ENCODE results near the gene SEC23A. TPM values are rescaled to one million over a fixed set of nuclear protein-coding genes. Genes with fewer than 3 reads are reported as not detected.

Gene SEC23A
- total and polyA plus RNA-seq, 2 of the 13 experiments (the other 11 are each of a cell fraction or from before 2014, with no cell fraction given), result 403 to 887 TPM

DNA sequence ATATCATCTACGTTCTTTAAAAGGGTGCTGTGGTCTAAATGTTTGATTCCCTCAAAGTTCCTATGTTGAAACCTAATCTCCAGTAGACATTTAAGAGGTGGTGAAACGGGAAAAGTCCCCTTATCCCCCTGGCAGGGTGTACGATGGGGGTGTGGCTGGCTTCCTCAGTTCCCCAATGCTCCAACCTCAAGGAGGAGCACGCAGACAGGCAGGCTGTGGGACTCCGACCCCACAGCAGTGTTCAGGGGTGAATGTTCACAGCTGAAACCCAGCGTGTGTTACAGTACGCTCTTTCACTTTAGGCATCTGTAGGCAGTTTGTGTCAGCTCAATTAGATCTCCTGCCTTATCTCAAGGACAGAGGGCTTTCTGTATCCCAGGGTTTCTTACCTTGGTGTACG lies 73.2 kb downstream of the SEC23A start (continued):
- TF ChIP-seq, protein P1, sequence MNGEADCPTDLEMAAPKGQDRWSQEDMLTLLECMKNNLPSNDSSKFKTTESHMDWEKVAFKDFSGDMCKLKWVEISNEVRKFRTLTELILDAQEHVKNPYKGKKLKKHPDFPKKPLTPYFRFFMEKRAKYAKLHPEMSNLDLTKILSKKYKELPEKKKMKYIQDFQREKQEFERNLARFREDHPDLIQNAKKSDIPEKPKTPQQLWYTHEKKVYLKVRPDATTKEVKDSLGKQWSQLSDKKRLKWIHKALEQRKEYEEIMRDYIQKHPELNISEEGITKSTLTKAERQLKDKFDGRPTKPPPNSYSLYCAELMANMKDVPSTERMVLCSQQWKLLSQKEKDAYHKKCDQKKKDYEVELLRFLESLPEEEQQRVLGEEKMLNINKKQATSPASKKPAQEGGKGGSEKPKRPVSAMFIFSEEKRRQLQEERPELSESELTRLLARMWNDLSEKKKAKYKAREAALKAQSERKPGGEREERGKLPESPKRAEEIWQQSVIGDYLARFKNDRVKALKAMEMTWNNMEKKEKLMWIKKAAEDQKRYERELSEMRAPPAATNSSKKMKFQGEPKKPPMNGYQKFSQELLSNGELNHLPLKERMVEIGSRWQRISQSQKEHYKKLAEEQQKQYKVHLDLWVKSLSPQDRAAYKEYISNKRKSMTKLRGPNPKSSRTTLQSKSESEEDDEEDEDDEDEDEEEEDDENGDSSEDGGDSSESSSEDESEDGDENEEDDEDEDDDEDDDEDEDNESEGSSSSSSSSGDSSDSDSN (CRISPR knock-in tag; IDR thresholded peaks at IDR 0.05), result 0 out of 2 replicates have a peak, but pooled peaks have one; percentile 37
- TF ChIP-seq POLR2AphosphoS5 (IDR thresholded peaks at IDR 0.05; ENCODE audit: low read depth, low read length) (peak; percentile 53), ZNF687 (CRISPR knock-in tag; IDR thresholded peaks at IDR 0.05) (0 out of 2 replicates have a peak, but pooled peaks have one; percentile 32), ZC3H13 (CRISPR knock-in tag; IDR thresholded peaks at IDR 0.05) (peak; percentile 70), RAD21 (CRISPR knock-in tag; IDR thresholded peaks at IDR 0.05) (no peak), ZFY (CRISPR knock-in tag; IDR thresholded peaks at IDR 0.05) (0 out of 2 replicates have a peak, but pooled peaks have one; percentile 32), FLYWCH1 (CRISPR knock-in tag; IDR thresholded peaks at IDR 0.05) (0 out of 2 replicates have a peak, but pooled peaks have one; percentile 88), TARDBP (CRISPR knock-in tag; IDR thresholded peaks at IDR 0.05) (peak; percentile 39; the same call in 1 of the 2 replicates), EZH2 (conservative IDR thresholded peaks at IDR 0.05; ENCODE audit: low read depth, low read length) (no peak)
